H1 (cell line): ENCODE results near the gene TNF.

Source experiments
- EZH2 ChIP-seq: fragments of 200-600 bp; sonication (generic); IDR thresholded peaks from 2 replicates; pipeline ENCODE4 v1.7.1; 2012; ENCODE audit warnings: low read depth, mild to moderate bottlenecking, moderate library complexity, low read length, inconsistent platforms; ENCODE audit not compliant: severe bottlenecking
- KDM4A ChIP-seq: IDR thresholded peaks from one replicate; pipeline ENCODE4 v1.7.1; 2012; ENCODE audit warnings: low read depth, mild to moderate bottlenecking, moderate library complexity, low read length, inconsistent platforms; ENCODE audit not compliant: severe bottlenecking
- YY1 ChIP-seq: IDR thresholded peaks from 2 replicates; pipeline ENCODE4 v1.6.1; 2011; ENCODE audit warnings: low read depth, mild to moderate bottlenecking, low read length
- ZNF274 ChIP-seq: IDR thresholded peaks from 2 replicates; pipeline ENCODE4 v1.7.0; 2012; ENCODE audit warnings: low read length, borderline replicate concordance; ENCODE audit errors: extremely low read depth
- TF ChIP-seq, protein P1 (sequence below), 3 experiments: IDR thresholded peaks; 1 replicate in 2 of 3; 2 replicates in 1 of 3; pipeline versions ENCODE4 v1.5.1 to v1.6.1; 2011; ENCODE audit warnings: low read length in 3 of 3, mild to moderate bottlenecking in 3 of 3, inconsistent platforms in 2 of 3, low read depth in 1 of 3, moderate library complexity in 1 of 3; ENCODE audit not compliant: insufficient read depth in 1 of 3; ENCODE audit errors: control extremely low read depth in 1 of 3

DNA sequence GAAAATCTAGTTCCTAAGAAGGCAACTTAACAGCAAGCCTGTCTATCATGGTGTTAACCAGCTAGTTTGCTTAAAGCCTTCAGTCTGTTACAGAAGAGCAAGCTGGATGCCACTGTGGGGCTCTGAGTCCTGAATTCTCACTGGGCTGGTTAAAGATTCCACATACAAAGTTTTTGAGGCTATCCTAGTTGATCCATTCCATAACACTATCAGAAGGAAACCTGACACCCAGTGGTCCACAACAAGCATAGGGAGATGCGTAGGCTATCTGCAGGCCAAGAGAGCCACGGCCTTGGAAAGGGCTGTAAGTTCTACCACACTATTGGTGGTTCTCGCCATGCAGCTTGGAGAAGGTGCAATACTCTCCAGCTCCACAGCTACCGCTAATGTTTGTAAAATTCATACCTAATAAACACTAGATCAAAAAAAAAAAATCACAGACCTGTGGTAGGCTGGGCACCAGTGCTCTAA is 47.0 kb upstream of the TNF start:
- TF ChIP-seq, protein P1, sequence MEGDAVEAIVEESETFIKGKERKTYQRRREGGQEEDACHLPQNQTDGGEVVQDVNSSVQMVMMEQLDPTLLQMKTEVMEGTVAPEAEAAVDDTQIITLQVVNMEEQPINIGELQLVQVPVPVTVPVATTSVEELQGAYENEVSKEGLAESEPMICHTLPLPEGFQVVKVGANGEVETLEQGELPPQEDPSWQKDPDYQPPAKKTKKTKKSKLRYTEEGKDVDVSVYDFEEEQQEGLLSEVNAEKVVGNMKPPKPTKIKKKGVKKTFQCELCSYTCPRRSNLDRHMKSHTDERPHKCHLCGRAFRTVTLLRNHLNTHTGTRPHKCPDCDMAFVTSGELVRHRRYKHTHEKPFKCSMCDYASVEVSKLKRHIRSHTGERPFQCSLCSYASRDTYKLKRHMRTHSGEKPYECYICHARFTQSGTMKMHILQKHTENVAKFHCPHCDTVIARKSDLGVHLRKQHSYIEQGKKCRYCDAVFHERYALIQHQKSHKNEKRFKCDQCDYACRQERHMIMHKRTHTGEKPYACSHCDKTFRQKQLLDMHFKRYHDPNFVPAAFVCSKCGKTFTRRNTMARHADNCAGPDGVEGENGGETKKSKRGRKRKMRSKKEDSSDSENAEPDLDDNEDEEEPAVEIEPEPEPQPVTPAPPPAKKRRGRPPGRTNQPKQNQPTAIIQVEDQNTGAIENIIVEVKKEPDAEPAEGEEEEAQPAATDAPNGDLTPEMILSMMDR (IDR thresholded peaks at IDR 0.05; ENCODE audit: control extremely low read depth in 1 of 3, insufficient read depth in 1 of 3, low read depth in 1 of 3, low read length in 3 of 3) = no peak
- TF ChIP-seq YY1 (no peak), EZH2 (no peak), ZNF274 (no peak), KDM4A (no peak)
